ENCODE data around the gene PPP6R3. TPM values are rescaled to one million over a fixed set of nuclear protein-coding genes. Genes with fewer than 3 reads are reported as not detected.

PPP6R3 gene
- polyA plus RNA-seq, 1 of the 3 experiments (the other 2 are of a cell fraction) = 28.1 TPM

GRCh38 chr11:68542617-68543016, 82.1 kb downstream of the PPP6R3 start (continued):
- TF ChIP-seq FOSL2 (IDR thresholded peaks at IDR 0.05; ENCODE audit: borderline replicate concordance, low read depth) = peak; percentile 76
- TF ChIP-seq ELF1 (IDR thresholded peaks at IDR 0.05) = no peak
- TF ChIP-seq TCF12 (IDR thresholded peaks at IDR 0.05) = peak; percentile 90

- Histone ChIP-seq H4K20me1 (ENCODE audit: insufficient read depth) (peaks cover 45% of the 10 kb centered on the region), H3K4me2 (0 out of 2 replicates have a peak overlapping the region, but pooled peaks have one; percentile 39), H3K9me2 (no peaks in the 10 kb centered on the region), H3K36me3 (replicated peaks in 1 of 2; ENCODE audit: control insufficient read depth in 1 of 2, insufficient read depth in 2 of 2, low read length in 1 of 2) (peaks cover 44 to 53% of the 10 kb centered on the region in 2 experiments), H3K27me3 (ENCODE audit: insufficient read depth) (no peaks in the 10 kb centered on the region), H3K9ac (no peak overlapping the region), H2AFZ (ENCODE audit: low read depth) (no peak overlapping the region), H3K9me3 (no peaks in the 10 kb centered on the region), H3K4me1 (ENCODE audit: control insufficient read depth in 1 of 2, insufficient read depth in 2 of 2, low read depth in 1 of 2, low read length in 1 of 2) (peaks cover 17 to 22% of the 10 kb centered on the region in 2 experiments), H3F3A (replicated peaks; ENCODE audit: insufficient read depth) (peaks cover 22% of the 10 kb centered on the region), H3K79me2 (ENCODE audit: insufficient read depth) (peaks cover 78% of the 10 kb centered on the region), H3K27ac (ENCODE audit: low read depth in 2 of 2, low read length in 1 of 2) (peak overlapping the region; percentile 60 to 64; a peak in 3 of 4 replicates), H3K4me3 (ENCODE audit: low read depth in 2 of 2, low read length in 1 of 2) (no peak overlapping the region)
- TF ChIP-seq USF1 (IDR thresholded peaks at IDR 0.05; ENCODE audit: borderline replicate concordance, low read depth) (no peak), MXI1 (IDR thresholded peaks at IDR 0.05; ENCODE audit: low read depth, low read length) (no peak), JUND (IDR thresholded peaks at IDR 0.05) (no peak), MEF2A (IDR thresholded peaks at IDR 0.05; ENCODE audit: borderline replicate concordance, low read depth) (no peak), TCF12 (IDR thresholded peaks at IDR 0.05) (no peak), TEAD4 (IDR thresholded peaks at IDR 0.05; ENCODE audit: borderline replicate concordance, insufficient read depth) (no peak), YY1 (IDR thresholded peaks at IDR 0.05; ENCODE audit: low read depth) (no peak), FOXM1 (IDR thresholded peaks at IDR 0.05; ENCODE audit: low read depth) (no peak), ZBTB33 (IDR thresholded peaks at IDR 0.05; ENCODE audit: borderline replicate concordance, low read depth) (no peak), MAX (IDR thresholded peaks at IDR 0.05; ENCODE audit: low read depth) (no peak), RXRA (IDR thresholded peaks at IDR 0.05; ENCODE audit: borderline replicate concordance, low read depth) (no peak), EP300 (IDR thresholded peaks at IDR 0.05; ENCODE audit: borderline replicate concordance in 1 of 2, low read depth in 1 of 2, low read length in 1 of 2) (no peak)
- DNase-seq = no peak
- CTCF ChIA-PET = interaction anchor here (1.5 kb wide), 1 partner anchor 31 kb away, joined by 4 read pairs; no protein-coding TSS in a partner anchor
- WGBS (ENCODE audit: low lambda C conversion rate) = 92% methylated on average over 8 of the region's 8 CpGs
- POLR2A ChIA-PET = no interaction called here
These were observed 83.0 kb downstream of the PPP6R3 start for GRCh38 chr11:68543594-68543993.

GRCh38 chr11:68545347-68545746, 84.8 kb downstream of the PPP6R3 start:
- Histone ChIP-seq H3F3A (replicated peaks; ENCODE audit: insufficient read depth) (peaks cover 22% of the 10 kb centered on the region), H3K9me3 (no peaks in the 10 kb centered on the region), H3K9me2 (no peaks in the 10 kb centered on the region), H3K79me2 (ENCODE audit: insufficient read depth) (peaks cover 79% of the 10 kb centered on the region), H3K4me2 (no peak overlapping the region), H3K36me3 (replicated peaks in 1 of 2; ENCODE audit: control insufficient read depth in 1 of 2, insufficient read depth in 2 of 2, low read length in 1 of 2) (peaks cover 40 to 50% of the 10 kb centered on the region in 2 experiments), H4K20me1 (ENCODE audit: insufficient read depth) (peaks cover 52% of the 10 kb centered on the region), H3K9ac (no peak overlapping the region), H3K4me1 (ENCODE audit: control insufficient read depth in 1 of 2, insufficient read depth in 2 of 2, low read depth in 1 of 2, low read length in 1 of 2) (peaks cover 17 to 30% of the 10 kb centered on the region in 2 experiments), H2AFZ (ENCODE audit: low read depth) (no peak overlapping the region), H3K27ac (ENCODE audit: low read depth in 2 of 2, low read length in 1 of 2) (no peak overlapping the region), H3K27me3 (ENCODE audit: insufficient read depth) (no peaks in the 10 kb centered on the region), H3K4me3 (ENCODE audit: low read depth in 2 of 2, low read length in 1 of 2) (no peak overlapping the region)
- DNase-seq = no peak
- ChIA-PET POLR2A (no interaction called here), CTCF (interaction anchor here (1.2 to 1.7 kb wide), 3 partner anchors 12 to 38 kb away, joined by 3 to 6 read pairs (median 3); no protein-coding TSS in a partner anchor)
- TF ChIP-seq RCOR1 (IDR thresholded peaks at IDR 0.05; ENCODE audit: low read length) (no peak), PBX3 (IDR thresholded peaks at IDR 0.05) (no peak), GABPA (IDR thresholded peaks at IDR 0.05; ENCODE audit: low read depth) (no peak), TEAD4 (IDR thresholded peaks at IDR 0.05; ENCODE audit: borderline replicate concordance, insufficient read depth) (no peak), MEF2A (IDR thresholded peaks at IDR 0.05; ENCODE audit: borderline replicate concordance, low read depth) (no peak), POLR2AphosphoS5 (IDR thresholded peaks at IDR 0.05; ENCODE audit: low read depth, low read length) (no peak), IRF3 (IDR thresholded peaks at IDR 0.05; ENCODE audit: low read depth, low read length) (no peak), ELF1 (IDR thresholded peaks at IDR 0.05) (no peak), RXRA (IDR thresholded peaks at IDR 0.05; ENCODE audit: borderline replicate concordance, low read depth) (no peak), YY1 (IDR thresholded peaks at IDR 0.05; ENCODE audit: low read depth) (no peak), RAD21 (IDR thresholded peaks at IDR 0.05; ENCODE audit: low read length) (no peak), MAX (IDR thresholded peaks at IDR 0.05; ENCODE audit: low read depth) (no peak), MXI1 (IDR thresholded peaks at IDR 0.05; ENCODE audit: low read depth, low read length) (no peak), JUND (IDR thresholded peaks at IDR 0.05) (no peak), EZH2phosphoT487 (IDR thresholded peaks at IDR 0.05; ENCODE audit: borderline replicate concordance, low read depth) (no peak), EP300 (IDR thresholded peaks at IDR 0.05; ENCODE audit: borderline replicate concordance in 1 of 2, low read depth in 1 of 2, low read length in 1 of 2) (no peak)

Measured in SK-N-SH (cell line).